H1 (cell line): Measurements from ENCODE around the gene S100A4. TPM values are rescaled to one million over a fixed set of nuclear protein-coding genes. Genes with fewer than 3 reads are reported as not detected.

Experiments
- CTCF ChIA-PET: fragments of 300-600 bp; sonication (Branson Sonifier 250); formaldehyde crosslinking; loops from one replicate; lab custom pipeline; 2021; ENCODE audit not compliant: partially characterized antibody; lab: Charles Lee
- POLR2A ChIA-PET: fragments of 300-600 bp; sonication (Branson Sonifier 250); formaldehyde crosslinking; loops from one replicate; lab custom pipeline; 2021; ENCODE audit warnings: inconsistent platforms; ENCODE audit not compliant: partially characterized antibody; lab: Charles Lee
- DNase-seq, 2 experiments: peaks; one replicate each; pipeline versions ENCODE4 v3.0.0 to v3.0.0-alpha.2; 2010 to 2022; ENCODE audit warnings: low spot score in 2 of 2, low read depth in 1 of 2, mixed read lengths in 1 of 2
- FAIRE-seq: peaks from 2 replicates; lab custom pipeline; 2011; peaks lifted over from hg19 to GRCh38; lab: Jason Lieb, UNC
- H2AFZ ChIP-seq: 2 replicates; pipeline ENCODE4 v1.8.1; 2012; ENCODE audit warnings: low read length, inconsistent platforms
- H2AK5ac ChIP-seq: 2 replicates; pipeline ENCODE4 v1.6.1; 2013; ENCODE audit warnings: low read depth, low read length
- H2BK120ac ChIP-seq: replicated peaks from 2 replicates; pipeline ENCODE3; 2013; ENCODE audit warnings: low read depth, low read length, inconsistent platforms
- H2BK12ac ChIP-seq: 2 replicates; pipeline ENCODE4 v1.6.1; 2013; ENCODE audit warnings: low read depth, low read length
- H2BK15ac ChIP-seq: 2 replicates; pipeline ENCODE4 v1.6.1; 2013; ENCODE audit warnings: low read length
- H2BK20ac ChIP-seq: 2 replicates; pipeline ENCODE4 v1.6.1; 2013; ENCODE audit warnings: low read length
- H2BK5ac ChIP-seq: 2 replicates; pipeline ENCODE4 v1.6.1; 2013; ENCODE audit warnings: low read depth, low read length
- H3K14ac ChIP-seq: 2 replicates; pipeline ENCODE4 v1.6.1; 2013; ENCODE audit warnings: inconsistent platforms; ENCODE audit not compliant: insufficient read length
- H3K18ac ChIP-seq: 2 replicates; pipeline ENCODE4 v1.6.1; 2013; ENCODE audit warnings: low read length; ENCODE audit errors: extremely low read depth
- H3K23ac ChIP-seq: 2 replicates; pipeline ENCODE4 v1.6.1; 2013; ENCODE audit warnings: inconsistent platforms; ENCODE audit not compliant: insufficient read length
- H3K23me2 ChIP-seq: 2 replicates; pipeline ENCODE4 v1.6.1; 2013; ENCODE audit warnings: low read depth, low read length
- H3K27ac ChIP-seq: 2 replicates; pipeline ENCODE4 v1.6.1; 2011; ENCODE audit warnings: low read depth, low read length, inconsistent platforms
- H3K27me3 ChIP-seq, 4 experiments: replicated peaks in 1 of 4; 1 replicate in 1 of 4; 2 replicates in 3 of 4; pipeline versions ENCODE4 v1.6.1 to v1.8.1; 2011 to 2013; ENCODE audit warnings: low read length in 3 of 4, mild to moderate bottlenecking in 3 of 4, inconsistent platforms in 2 of 4, mixed read lengths in 2 of 4, moderate library complexity in 1 of 4; ENCODE audit not compliant: control insufficient read depth in 3 of 4, insufficient read depth in 3 of 4; ENCODE audit errors: extremely low read depth in 1 of 4
- H3K36me3 ChIP-seq, 4 experiments: 2 replicates each; pipeline versions ENCODE4 v1.6.1 to v1.8.1; 2011 to 2013; ENCODE audit warnings: mild to moderate bottlenecking in 4 of 4, low read length in 3 of 4, moderate library complexity in 2 of 4, control low read depth in 1 of 4, inconsistent platforms in 1 of 4; ENCODE audit not compliant: insufficient read depth in 4 of 4, control insufficient read depth in 2 of 4
- H3K4ac ChIP-seq: replicated peaks from 2 replicates; pipeline ENCODE3; 2013; ENCODE audit warnings: low read length, low read depth, mixed read lengths, inconsistent platforms; ENCODE audit not compliant: insufficient read length
- H3K4me1 ChIP-seq, 4 experiments: replicated peaks in 1 of 4; 1 replicate in 1 of 4; 2 replicates in 3 of 4; pipeline versions ENCODE4 v1.6.1 to v1.8.1; 2011 to 2013; ENCODE audit warnings: low read length in 3 of 4, inconsistent platforms in 2 of 4, mixed read lengths in 1 of 4; ENCODE audit not compliant: insufficient read depth in 4 of 4, control insufficient read depth in 3 of 4
- H3K4me2 ChIP-seq, 2 experiments: 2 replicates each; pipeline versions ENCODE4 v1.6.1 to v1.8.1; 2011 to 2013; ENCODE audit warnings: low read depth in 2 of 2, low read length in 2 of 2, control low read depth in 1 of 2, inconsistent platforms in 1 of 2, mild to moderate bottlenecking in 1 of 2; ENCODE audit not compliant: insufficient read depth in 1 of 2
- H3K4me3 ChIP-seq, 4 experiments: fragments of 200-600, 300-600 bp in 1 of 4; sonication (generic), shearing (Covaris generic), sonication (Bioruptor Twin) in 1 of 4; 2 replicates each; pipeline versions ENCODE4 v1.5.1 to v1.8.1; 2011 to 2016; ENCODE audit warnings: low read length in 4 of 4, low read depth in 3 of 4, control low read depth in 2 of 4, inconsistent platforms in 2 of 4, mild to moderate bottlenecking in 2 of 4, mixed read lengths in 1 of 4, moderate library complexity in 1 of 4; ENCODE audit not compliant: insufficient read depth in 2 of 4; ENCODE audit errors: extremely low read depth in 1 of 4
- H3K56ac ChIP-seq: replicated peaks from 2 replicates; pipeline ENCODE3; 2013; ENCODE audit warnings: low read depth, mild to moderate bottlenecking, mixed read lengths, low read length, inconsistent platforms; ENCODE audit not compliant: insufficient read length
- H3K79me1 ChIP-seq: 2 replicates; pipeline ENCODE4 v1.6.1; 2013; ENCODE audit warnings: low read depth, low read length, control low read depth
- H3K79me2 ChIP-seq, 2 experiments: 2 replicates each; pipeline versions ENCODE4 v1.6.1 to v1.8.1; 2012 to 2013; ENCODE audit warnings: low read length in 2 of 2, mild to moderate bottlenecking in 2 of 2, inconsistent platforms in 1 of 2; ENCODE audit not compliant: insufficient read depth in 2 of 2, control insufficient read depth in 1 of 2
- H3K9ac ChIP-seq, 4 experiments: replicated peaks in 1 of 4; 1 replicate in 1 of 4; 2 replicates in 3 of 4; pipeline versions ENCODE4 v1.6.1 to v1.8.1; 2011 to 2013; ENCODE audit warnings: low read depth in 3 of 4, low read length in 3 of 4, control low read depth in 2 of 4, mild to moderate bottlenecking in 2 of 4, moderate library complexity in 2 of 4, inconsistent platforms in 1 of 4; ENCODE audit errors: extremely low read depth in 1 of 4
- H3K9me3 ChIP-seq, 2 experiments: 2 replicates each; pipeline versions ENCODE4 v1.6.1 to v1.8.1; 2012 to 2013; ENCODE audit warnings: mild to moderate bottlenecking in 2 of 2, moderate library complexity in 2 of 2, control low read depth in 1 of 2, inconsistent platforms in 1 of 2, low read depth in 1 of 2, low read length in 1 of 2, mixed read lengths in 1 of 2; ENCODE audit not compliant: insufficient read depth in 2 of 2
- H4K20me1 ChIP-seq, 2 experiments: replicated peaks in 1 of 2; 2 replicates each; pipeline versions ENCODE3 to v1.8.1; 2011 to 2013; ENCODE audit warnings: inconsistent platforms in 2 of 2, low read length in 2 of 2, mild to moderate bottlenecking in 1 of 2; ENCODE audit not compliant: insufficient read depth in 2 of 2, control insufficient read depth in 1 of 2
- H4K5ac ChIP-seq: 2 replicates; pipeline ENCODE4 v1.6.1; 2013; ENCODE audit warnings: low read length, low read depth, mixed read lengths, inconsistent platforms; ENCODE audit not compliant: insufficient read length
- H4K8ac ChIP-seq: 2 replicates; pipeline ENCODE4 v1.8.0; 2013; ENCODE audit warnings: mild to moderate bottlenecking, moderate library complexity, low read length, inconsistent platforms; ENCODE audit not compliant: insufficient read depth; ENCODE audit errors: extremely low read depth
- H4K91ac ChIP-seq: replicated peaks from 2 replicates; pipeline ENCODE3; 2013; ENCODE audit warnings: low read length, mixed read lengths, inconsistent platforms; ENCODE audit not compliant: insufficient read length
- CHD1 ChIP-seq: IDR thresholded peaks from 2 replicates; pipeline ENCODE4 v1.6.1; 2012; ENCODE audit warnings: low read depth, low read length, improper control_type of control experiment
- RBBP5 ChIP-seq: IDR thresholded peaks from 2 replicates; pipeline ENCODE4 v1.7.1; 2012; ENCODE audit warnings: low read depth, mild to moderate bottlenecking, inconsistent platforms, low read length, moderate library complexity, borderline replicate concordance
- TAF7 ChIP-seq: optimal IDR thresholded peaks from 2 replicates; pipeline ENCODE3; 2011; ENCODE audit warnings: low read depth, mild to moderate bottlenecking, inconsistent platforms, low read length, moderate library complexity, borderline replicate concordance
- WGBS, 2 experiments: shearing (Covaris generic) in 1 of 2; methylation state at CpG; one replicate each; pipeline versions ENCODE4 v1.1.6 to v1.1.7; 2013 to 2015; ENCODE audit warnings: low lambda C conversion rate in 2 of 2, mixed read lengths in 2 of 2, inconsistent platforms in 1 of 2, low coverage in 1 of 2, missing lambda C conversion rate in 1 of 2; ENCODE audit not compliant: insufficient replicate concordance in 2 of 2, insufficient coverage in 1 of 2, insufficient read length in 1 of 2; ENCODE audit errors: extremely low coverage in 1 of 2, missing lambda C conversion rate in 1 of 2; 5-methylcytosine and 5-hydroxymethylcytosine counted together
- polyA plus RNA-seq, 7 experiments: library from polyadenylated mRNA; depleted of rRNA in 3 of 7; stranded (reverse) in 5 of 7; unstranded in 2 of 7; fragments of >200 nt in 5 of 7; fragments of 200-250 nt in 2 of 7; gene quantifications; 1 replicate in 5 of 7; 2 replicates in 1 of 7; 4 replicates in 1 of 7; pipeline versions ENCODE4 v1.2.1 to v1.2.3, GENCODE V29; 2011 to 2013; ENCODE audit warnings: missing spikeins in 2 of 7, mixed read lengths in 2 of 7
- total RNA-seq: library from RNA; stranded (reverse); fragmentation: NEBNext Ultra II Directional; extraction: Animal tissue kit (Norgen Biotek cat#: 25700); gene quantifications from 2 replicates; pipeline ENCODE4 v1.2.1, GENCODE V29; 2021
- TF ChIP-seq, protein P1 (sequence below): IDR thresholded peaks from 2 replicates; pipeline ENCODE4 v1.6.1; 2012; ENCODE audit warnings: inconsistent platforms

Gene S100A4
- total and polyA plus RNA-seq, 2 of the 8 experiments (the other 6 are each of a cell fraction or from before 2014, with no cell fraction given): 36.3 to 85.4 TPM

DNA sequence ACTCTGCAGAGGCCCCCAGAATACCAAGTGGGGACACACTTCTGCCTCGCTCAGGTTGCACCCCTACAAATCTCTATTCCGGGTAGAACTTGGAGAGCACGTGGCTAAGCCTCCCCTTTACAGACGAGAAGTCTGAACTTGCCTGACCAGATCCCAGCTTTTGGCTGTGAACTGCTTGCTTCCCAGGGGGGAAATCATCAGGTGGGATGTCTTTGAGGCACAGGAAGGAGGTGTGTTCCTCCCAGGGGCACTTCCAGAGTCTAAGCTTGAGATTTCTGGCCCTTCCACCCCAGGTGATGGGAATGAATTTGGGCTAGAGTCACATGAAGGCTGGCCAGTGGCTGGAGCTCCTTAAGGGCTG lies 4.8 kb upstream of the S100A4 start:
- POLR2A ChIA-PET: interaction anchor here (0.6 to 1.8 kb wide), 7 partner anchors 9 to 440 kb away, joined by 3 to 5 read pairs (median 4); partner anchors contain the start of genes RPS27, S100A5 and S100A6
- Histone ChIP-seq H3K4me2 (no peak overlapping the region), H2AK5ac (no peak overlapping the region), H2BK120ac (no peak overlapping the region)
- TF ChIP-seq TAF7 (no peak), CHD1 (no peak), RBBP5 (no peak)
- TF ChIP-seq, protein P1, sequence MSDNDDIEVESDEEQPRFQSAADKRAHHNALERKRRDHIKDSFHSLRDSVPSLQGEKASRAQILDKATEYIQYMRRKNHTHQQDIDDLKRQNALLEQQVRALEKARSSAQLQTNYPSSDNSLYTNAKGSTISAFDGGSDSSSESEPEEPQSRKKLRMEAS: no peak
- TF ChIP-seq, all 59 proteins: peak for 0
- no peaks in the 10 kb centered on the region for H4K20me1 ChIP-seq
- H2BK20ac ChIP-seq: 0 out of 2 replicates have a peak overlapping the region, but pooled peaks have one; percentile 61
- no peak overlapping the region for H3K4ac ChIP-seq
- H3K9ac ChIP-seq: no peak overlapping the region
- no peak overlapping the region for H3K23ac ChIP-seq
- peaks cover under 1% of the 10 kb centered on the region for H3K23me2 ChIP-seq
- no peak overlapping the region for H4K5ac ChIP-seq
- H3K79me2 ChIP-seq: no peaks in the 10 kb centered on the region
- no peak overlapping the region for H3K14ac ChIP-seq
- no peak for DNase-seq
- H4K8ac ChIP-seq: no peak overlapping the region; the same call in 1 of the 2 replicates
- no peak overlapping the region for H2AFZ ChIP-seq
- no peak for FAIRE-seq
- no peak overlapping the region for H3K4me3 ChIP-seq
- peaks cover under 1 to 23% (median 13%) of the 10 kb centered on the region in 4 experiments for H3K4me1 ChIP-seq
- H4K91ac ChIP-seq: no peak overlapping the region
- H3K27me3 ChIP-seq: no peaks in the 10 kb centered on the region; a peak in 3 of 7 replicates
- WGBS, 2 experiments: 75% methylated on average over 4 of the region's 4 CpGs; no CpG with 5 or more reads in 1 of the 2 experiments
- no peaks in the 10 kb centered on the region for H3K36me3 ChIP-seq
- no peaks in the 10 kb centered on the region for H3K9me3 ChIP-seq
- H2BK5ac ChIP-seq: 0 out of 2 replicates have a peak overlapping the region, but pooled peaks have one; percentile 44
- H3K79me1 ChIP-seq: no peaks in the 10 kb centered on the region
- H3K27ac ChIP-seq: no peak overlapping the region
- CTCF ChIA-PET: interaction anchor here (0.7 to 12.9 kb wide), 8 partner anchors 12 to 78 kb away, joined by 3 to 165 read pairs (median 30); partner anchors contain the start of genes S100A1, S100A13, S100A5 and S100A6
- no peak overlapping the region for H2BK15ac ChIP-seq
- H3K18ac ChIP-seq: no peak overlapping the region
- no peak overlapping the region for H2BK12ac ChIP-seq
- H3K56ac ChIP-seq: no peak overlapping the region
